ENCODE data around the gene SLC1A5.
"Not testable (repeated sequence)": the region's sequence is repeated elsewhere in the genome, so short reads cannot be mapped to it uniquely, and the experiment has no call there.

SLC1A5 gene

DNA sequence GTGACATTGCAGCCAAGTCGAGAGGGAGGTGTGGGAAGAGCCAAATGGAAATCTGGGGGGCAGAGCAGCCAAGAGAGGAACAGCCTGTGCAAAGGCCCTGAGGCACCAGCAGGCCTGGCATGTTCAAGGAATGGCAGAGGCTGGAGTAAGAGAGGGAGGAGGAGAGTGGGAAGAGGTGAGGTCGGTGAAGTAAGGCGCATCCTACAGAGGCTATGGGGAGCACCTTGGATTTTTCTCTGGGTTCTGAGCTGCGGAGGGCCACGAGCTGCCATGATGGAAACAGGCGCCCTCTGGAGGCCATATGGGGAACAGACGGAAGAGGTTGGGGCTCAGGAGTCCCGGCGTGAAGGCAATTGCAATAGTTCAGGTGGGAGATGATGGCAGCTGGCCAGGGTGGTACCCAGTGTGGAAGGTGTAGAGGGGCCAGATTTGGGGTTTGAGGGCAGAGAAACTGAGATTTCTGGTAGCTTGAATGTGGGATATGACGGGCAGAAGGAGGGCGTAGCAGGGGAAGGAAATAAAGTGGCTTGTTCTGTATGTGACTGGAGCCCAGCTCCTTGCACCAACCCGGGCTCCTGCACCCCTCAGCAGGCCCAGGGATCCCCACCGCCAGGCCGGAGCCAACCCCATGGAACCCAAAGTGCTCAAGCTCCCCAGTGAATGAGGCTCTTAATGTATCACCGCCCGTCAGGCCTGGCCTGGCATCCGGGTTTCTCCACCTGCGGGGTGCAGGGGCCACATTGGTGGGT is 21.7 kb downstream of the SLC1A5 start:
- DNase-seq: no peak

DNA sequence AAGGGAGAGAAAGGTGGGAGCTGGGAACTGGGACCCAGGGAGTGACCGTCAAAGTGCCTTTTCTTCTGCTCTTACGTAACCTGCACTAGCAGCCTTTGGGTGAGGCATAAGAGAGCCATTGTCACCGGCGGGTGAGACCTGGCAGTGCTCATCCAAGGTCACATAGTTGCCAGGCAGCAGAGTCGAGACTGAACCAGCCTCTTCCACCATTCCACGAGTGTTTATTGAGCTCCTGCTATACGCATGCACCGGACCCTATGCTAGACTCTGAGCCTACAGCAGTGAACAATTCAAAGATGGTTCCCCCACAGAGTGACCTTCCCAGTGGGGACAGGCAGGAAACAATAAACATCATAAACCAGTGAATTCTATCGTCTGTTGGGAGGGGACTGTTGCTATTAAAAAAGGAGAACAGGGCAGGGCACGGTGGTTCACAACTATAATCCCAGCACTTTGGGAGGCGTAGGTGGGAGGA is 23.5 kb downstream of the SLC1A5 start:
- no peak for DNase-seq

DNA sequence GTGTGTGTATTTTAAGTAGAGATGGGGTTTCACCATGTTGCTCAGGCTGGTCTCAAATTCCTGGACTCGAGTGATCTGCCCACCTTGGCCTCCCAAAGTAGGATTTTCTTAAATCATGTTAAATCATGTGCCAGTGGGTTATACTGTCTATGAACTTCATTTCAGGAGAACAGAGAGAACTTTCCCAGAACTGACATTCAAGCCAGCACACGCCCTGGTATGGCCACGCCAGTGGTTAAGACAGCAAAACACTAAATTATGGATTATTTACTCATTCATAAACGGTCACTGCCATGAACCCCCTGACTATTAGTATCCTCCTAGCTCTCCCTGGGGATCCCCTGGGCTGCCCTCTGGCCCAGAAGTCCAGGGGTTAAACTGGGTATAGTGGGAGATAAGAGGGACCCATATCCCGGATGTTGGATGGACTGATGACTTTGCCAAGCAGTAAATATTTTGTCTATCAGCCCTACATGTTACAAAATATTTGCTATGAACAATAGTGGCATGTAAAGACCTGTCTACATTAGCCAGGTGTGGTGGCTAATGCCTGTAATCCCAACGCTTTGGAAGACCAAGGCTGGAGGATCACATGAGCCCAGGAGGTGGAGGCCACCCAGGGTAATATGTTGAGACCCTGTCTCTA is 26.0 kb downstream of the SLC1A5 start:
- DNase-seq: no peak

DNA sequence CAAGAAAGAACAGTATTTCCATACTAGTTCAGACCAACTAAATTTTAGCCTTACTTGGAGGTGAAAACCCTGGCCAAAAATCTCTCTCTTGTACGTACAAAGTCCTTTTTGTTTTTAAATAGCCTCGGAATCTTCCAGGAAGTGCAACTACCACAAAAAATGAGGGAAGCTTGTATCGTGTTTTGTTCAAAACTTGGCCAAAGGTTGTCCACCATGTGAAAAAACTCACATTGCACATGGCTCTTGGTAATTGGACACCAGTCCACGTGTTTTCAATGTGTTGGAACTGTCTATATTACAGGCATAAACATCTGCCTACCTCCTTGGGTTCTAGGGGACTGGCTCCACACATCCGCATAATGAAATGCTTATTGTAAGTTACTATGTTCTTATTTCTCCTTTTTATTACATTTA is 27.0 kb downstream of the SLC1A5 start:
- no peak for DNase-seq

DNA sequence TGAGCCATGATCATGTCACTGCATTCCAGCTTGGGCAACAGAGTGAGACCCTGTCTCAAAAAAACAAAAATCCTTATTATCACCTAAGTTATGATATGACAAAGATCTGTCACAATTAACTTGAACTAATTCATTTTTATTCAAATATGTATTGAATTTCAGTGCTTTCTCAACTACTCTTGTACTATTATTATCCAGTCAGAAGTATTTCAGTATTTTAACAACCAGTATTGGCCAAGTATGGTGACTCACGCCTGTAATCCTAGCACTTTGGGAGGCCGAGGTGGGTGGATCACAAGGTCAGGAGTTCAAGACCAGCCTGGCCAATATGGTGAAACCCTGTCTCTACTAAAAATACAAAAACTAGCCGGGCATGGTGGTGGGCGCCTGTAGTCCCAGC is 27.5 kb downstream of the SLC1A5 start:
- DNase-seq: not testable (repeated sequence)

DNA sequence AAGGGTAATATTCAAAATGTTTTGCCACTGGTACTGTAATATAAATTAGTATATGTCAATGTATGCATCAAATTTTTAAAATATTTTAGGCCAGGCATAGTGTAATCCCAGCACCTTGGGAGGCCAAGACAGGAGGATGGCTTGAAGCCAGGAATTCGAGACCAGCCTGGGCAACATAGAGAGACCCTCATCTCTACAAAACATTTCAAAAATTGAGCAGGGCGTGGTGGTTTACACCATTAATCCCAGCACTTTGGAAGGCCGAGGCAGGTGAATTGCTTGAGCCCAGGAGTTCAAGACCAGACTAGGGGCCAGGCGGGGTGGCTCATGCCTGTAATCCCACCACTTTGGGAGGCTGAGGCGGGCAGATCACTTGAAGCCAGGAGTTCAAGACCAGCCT is 28.0 kb downstream of the SLC1A5 start:
- DNase-seq: no peak

DNA sequence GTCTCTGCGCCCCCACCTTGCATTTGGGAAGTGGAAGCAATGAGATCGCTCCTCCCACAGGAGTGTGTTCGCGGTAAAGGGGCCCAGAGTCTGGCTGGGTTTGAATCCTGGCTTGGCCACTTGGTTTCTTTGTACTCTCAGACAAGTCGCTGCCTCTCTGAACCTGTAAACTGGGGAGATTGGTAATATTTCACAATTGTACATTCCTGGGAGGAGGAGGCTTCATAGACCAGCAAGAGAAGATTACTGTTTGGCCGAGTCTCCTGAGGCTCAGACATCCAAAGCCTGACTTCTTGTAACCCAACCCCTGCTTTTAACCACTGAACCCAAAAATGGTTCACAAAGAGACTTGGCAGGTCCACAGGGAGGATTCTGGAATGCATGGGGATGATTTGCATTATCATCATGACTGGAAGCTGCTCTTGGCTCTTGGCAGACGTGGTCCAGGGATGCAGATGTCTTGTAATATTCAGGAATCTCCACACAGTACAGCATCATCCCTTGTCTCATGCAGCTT is 28.5 kb downstream of the SLC1A5 start:
- DNase-seq: no peak

DNA sequence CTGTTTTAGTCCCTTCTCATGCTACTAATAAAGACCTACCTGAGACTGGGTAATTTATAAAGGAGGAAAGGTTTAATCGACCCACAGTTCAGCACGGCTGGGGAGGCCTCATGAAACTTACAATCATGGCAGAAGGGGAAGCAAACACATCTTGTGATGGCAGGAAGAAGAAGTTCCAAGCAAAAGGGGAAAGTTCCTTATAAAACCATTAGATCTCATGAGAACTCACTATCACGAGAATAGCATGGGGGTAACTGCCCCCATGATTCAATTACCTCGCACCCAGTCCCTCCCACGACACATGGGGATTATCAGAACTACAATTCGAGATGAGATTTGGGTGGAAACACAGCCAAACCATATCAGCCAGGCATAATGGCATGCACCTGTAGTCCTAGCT is 29.2 kb downstream of the SLC1A5 start:
- DNase-seq: no peak

DNA sequence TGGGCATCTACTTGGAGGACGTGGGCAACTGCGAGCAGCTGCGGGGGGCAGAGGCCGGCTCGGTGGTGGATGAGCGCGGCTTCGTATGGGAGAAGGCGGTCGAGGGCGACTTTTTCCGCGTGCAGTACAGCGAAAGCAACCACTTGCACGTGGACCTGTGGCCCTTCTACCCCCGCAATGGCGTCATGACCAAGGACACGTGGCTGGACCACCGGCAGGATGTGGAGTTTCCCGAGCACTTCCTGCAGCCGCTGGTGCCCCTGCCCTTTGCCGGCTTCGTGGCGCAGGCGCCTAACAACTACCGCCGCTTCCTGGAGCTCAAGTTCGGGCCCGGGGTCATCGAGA is 31.9 kb downstream of the SLC1A5 start:
- DNase-seq: no peak

DNA sequence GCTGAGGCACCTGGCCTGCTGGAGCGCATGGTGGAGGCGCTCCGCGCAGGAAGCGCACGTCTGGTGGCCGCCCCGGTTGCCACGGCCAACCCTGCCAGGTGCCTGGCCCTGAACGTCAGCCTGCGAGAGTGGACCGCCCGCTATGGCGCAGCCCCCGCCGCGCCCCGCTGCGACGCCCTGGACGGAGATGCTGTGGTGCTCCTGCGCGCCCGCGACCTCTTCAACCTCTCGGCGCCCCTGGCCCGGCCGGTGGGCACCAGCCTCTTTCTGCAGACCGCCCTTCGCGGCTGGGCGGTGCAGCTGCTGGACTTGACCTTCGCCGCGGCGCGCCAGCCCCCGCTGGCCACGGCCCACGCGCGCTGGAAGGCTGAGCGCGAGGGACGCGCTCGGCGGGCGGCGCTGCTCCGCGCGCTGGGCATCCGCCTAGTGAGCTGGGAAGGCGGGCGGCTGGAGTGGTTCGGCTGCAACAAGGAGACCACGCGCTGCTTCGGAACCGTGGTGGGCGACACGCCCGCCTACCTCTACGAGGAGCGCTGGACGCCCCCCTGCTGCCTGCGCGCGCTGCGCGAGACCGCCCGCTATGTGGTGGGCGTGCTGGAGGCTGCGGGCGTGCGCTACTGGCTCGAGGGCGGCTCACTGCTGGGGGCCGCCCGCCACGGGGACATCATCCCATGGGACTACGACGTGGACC is 32.4 kb downstream of the SLC1A5 start:
- no peak for DNase-seq

DNA sequence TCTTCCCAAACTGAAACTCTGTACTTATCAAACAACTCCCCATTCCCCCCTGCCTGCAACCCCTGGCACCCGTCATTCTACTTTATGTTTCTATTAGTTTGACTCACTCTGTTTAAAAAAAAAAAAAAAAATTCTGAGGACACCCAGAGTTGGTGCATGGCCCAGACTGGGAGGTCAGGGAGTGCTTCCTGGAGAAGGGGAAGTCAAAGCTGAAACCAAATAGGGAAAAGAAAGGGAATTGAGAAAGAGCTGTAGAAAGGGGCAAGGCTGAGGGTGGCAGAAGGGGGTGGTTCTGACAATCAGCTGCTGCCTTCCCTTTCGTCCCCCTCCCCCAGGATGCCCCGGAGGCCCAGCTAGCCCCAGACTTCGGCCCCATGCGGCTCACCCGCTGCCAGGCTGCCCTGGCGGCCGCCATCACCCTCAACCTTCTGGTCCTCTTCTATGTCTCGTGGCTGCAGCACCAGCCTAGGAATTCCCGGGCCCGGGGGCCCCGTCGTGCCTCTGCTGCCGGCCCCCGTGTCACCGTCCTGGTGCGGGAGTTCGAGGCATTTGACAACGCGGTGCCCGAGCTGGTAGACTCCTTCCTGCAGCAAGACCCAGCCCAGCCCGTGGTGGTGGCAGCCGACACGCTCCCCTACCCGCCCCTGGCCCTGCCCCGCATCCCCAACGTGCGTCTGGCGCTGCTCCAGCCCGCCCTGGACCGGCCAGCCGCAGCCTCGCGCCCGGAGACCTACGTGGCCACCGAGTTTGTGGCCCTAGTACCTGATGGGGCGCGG is 33.1 kb downstream of the SLC1A5 start:
- no peak for DNase-seq

DNA sequence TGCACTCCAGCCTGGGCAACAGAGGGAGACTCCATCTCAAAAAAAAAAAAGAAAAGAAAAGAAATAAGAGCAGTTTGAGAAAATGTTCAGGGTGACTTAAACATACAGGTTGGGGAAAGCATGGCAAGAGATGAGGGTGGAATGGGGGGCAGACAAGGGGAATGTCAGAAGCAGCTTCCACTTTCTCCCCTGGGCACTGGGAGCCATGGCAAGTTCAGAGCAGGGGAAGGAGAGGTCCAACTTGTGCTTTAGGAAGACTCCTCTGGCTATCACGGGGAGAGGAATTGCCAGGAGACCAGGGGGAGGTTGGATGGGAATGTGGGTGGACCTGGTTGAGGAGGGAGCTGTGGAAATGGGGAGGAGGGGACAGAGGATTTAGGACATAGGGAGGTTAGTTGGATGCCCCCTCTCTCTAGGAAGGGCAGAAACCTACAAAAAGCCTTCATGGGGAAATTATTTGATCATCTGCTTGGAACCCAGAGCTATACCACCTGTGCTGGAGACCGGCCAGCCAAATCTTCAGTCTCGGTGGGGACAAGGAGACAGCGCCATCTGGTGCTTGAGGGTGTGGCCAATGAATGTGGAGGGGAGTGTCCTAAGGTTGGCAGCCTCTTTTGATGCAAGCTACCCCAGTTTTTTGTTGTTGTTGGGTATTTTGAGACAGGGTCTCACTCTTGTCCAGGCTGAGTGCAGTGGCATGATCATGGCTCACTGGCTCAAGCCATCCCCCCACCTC is 34.8 kb downstream of the SLC1A5 start:
- DNase-seq: no peak

DNA sequence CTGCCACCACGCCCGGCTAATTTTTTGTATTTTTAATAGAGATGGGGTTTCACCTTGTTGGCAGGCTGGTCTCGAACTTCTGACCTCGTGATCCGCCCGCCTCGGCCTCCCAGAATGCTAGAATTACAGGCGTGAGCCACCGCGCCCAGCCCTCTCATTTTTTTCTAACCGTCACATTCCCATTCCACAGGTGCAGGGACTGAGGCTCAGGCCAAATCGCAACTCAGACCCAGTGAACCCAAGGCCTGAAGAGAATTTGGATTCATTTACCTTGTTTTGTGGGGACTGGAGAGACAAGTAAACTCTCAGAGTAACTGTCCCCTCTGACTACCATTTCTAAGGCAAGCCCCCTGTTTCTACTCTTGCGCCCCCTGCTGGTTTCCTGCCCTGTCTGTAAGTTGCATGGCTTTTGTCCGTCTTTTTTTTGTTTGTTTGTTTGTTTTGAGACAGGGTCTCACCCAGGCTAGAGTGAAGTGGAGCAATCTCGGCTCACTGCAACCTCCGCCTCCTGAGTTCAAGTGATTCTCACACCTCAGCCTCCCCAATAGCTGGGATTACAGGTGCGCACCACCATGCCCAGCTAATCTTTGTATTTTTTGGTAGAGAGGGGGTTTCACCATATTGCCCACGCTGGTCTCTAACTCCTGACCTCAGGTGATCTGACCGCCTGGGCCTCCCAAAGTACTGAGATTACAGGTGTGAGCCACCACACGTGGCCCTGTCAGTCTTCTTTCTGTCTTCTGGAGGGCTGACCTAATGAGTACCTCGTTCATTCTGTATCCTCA is 39.9 kb downstream of the SLC1A5 start:
- no peak for DNase-seq

DNA sequence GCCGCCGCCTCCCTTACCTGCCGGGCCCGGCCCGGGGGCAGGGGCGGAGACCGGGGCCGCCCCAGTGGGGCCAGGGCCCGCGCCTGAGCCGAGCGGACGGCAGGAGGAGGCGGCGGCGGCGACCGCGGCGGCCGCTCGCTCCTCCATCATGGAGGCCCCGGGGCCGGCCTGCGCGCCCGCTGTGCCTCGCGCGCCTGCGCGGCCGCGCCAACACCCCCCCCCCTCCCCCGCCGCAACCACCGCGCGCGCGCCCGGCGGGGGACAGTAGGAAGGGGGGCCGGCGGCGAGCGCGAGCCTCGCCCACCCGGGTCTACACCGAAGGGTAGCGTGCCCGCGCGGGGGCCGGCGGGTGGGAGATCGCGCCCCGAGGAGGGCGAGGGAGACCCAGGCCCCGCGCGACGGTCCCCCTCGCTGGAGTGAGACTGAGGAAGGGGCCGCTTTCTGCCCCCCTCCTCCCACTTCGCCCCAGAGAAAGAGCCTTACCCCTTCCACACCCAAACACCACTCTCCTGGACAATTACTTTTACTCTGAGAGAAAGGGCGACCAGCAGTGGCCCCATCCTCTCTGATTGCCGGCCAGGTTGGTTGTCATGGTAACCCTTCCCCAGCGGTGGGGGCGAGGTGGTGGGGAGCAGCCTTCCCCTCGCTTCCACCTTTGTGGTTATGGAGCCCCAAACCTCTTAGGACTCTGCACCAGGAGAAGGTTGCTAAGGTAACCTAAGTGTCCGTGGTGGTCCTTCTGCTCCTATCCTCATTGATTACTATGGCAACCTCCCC is 41.9 kb downstream of the SLC1A5 start, which contains the start of gene STRN4:
STRN4 (minus strand) TSS at position 170 of the 777 bp plus-strand sequence; CDS start at position 150, 20 bp downstream.
- DNase-seq: no peak

DNA sequence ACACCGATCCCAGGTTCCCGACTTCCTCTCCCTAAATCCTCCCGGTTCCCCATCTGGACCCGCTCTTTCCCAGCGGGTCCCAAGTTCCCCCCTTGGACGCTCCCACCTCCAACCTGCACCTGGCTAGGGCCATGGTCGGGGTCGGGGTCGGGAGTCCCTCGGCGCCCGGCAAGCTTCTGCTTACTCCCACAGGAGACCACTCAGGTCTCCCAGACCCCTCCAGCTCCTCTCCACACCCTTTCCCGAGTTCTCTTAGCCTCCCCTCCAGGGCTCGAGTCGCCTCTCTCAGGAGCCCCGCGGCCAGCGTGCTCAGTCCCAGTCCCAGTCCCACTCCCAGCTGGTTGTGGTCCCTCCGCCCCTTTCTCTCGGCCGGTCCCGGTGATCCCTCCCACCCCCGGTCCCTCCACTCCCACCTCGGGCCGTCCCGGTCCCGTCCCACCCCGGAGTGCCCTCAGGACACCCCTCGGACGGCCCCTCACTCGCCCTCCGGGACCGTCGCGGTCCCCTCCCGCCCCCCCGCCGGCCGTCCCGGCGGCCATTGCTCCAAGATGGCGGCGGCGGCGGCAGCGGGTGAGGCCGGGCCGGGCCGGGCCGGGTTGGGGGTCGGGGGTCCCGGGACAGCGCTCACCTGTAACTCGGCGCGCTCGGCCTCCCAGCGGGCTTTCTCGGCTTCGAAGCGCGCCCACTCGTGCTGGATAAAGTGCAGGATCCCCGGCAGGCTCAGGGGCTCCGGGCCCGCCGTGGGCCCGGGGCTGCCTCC is 42.7 kb downstream of the SLC1A5 start, which contains the start of gene FKRP:
FKRP (plus strand) TSS at position 537 of the 760 bp plus-strand sequence. CDS start 9,394 bp downstream, outside the sequence.
- no peak for DNase-seq

DNA sequence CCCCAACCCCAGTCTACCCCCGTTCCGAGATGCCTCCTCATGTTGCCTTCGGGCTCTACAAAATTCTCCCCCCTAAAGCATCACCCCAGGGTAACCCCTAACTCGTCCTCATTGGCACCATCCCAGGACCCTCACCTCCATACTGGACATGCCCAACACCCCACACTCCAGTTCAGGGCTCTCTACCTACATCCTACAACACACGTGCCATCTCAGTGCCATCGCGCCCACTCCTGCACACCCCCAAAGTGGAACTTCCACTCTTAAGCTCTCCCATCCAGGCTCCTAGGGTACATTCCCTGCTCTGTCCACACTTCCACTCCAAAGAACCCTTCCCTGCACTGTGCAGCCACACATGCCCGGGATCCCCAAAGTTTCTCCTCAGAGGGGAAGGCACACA is 43.4 kb downstream of the SLC1A5 start:
- no peak for DNase-seq

DNA sequence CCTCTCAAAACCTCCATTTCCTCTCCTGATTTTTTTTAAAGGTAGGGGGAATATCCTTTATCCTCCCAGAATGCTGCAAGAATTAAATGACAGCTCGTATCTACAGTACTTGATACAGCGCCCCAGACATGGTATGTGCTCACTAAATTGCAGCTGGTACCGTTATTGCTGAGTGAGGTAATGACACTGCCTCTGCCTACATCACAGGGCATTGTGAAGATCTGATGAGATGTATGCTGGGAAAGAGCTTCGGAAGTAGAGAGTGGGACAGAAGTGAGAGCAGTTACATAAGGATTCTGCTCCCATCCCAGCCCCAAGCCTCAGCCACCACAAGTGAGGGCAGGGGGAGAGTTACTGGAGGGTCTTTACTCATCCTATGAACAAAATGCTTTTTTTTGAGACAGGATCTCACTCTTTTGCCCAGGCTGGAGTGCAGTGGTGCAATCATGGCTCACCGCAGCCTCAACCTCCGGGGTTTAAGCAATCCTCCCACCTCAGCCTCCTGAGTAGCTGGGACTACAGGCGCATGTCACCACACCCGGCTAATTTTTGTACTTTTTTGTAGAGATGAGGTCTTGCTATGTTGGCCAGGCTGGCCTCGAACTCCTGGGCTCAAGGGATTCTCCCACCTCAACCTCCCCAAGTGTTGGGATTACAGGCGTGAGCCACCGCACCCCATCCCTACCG is 44.2 kb downstream of the SLC1A5 start:
- DNase-seq: no peak

DNA sequence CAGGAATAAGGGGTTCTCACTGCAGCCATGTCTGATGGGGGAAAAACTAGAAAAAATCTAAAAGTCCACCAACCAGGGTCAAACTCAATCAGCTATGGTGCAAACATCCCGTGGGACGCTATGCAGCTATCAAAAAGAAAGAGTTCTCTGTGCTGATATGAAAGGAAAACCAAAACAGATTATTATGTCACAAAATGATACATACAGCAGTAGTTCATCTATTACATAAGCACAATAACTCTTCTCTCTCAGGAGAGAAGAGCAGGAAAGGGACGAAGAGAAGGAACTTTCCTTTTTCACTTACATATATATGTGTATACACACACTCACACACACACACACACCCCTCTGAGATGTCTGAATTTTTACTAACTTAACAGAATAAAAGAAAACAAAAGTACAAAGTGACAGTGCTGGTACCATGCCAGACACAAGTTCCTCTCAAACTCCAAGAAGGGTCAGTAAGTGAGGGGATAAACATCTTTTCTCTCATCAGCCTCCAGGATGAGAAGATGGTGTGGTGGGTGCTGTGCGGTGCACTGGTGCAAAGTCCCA is 45.4 kb downstream of the SLC1A5 start:
- no peak for DNase-seq

DNA sequence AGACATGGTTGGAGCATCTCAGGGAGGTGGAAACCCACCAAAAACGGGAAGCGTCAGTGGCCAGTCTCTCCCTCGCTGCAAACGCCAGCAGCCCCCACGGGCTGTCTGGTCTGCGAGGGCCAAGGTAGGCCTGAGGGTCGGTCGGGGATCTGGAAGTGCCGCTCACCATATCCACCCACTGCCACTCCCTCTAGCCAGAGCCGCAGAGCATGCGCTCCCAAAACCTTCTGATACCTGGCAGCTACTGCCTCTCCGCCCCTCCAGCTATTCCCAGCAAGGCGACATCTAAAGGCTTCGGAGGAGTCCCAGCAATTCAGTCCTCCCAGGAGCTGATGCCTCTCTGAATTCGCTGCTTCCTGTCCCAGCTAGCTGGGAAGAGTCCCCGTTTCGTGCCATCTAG is 46.9 kb downstream of the SLC1A5 start:
- no peak for DNase-seq
